ENCODE data around the gene SCAMP5. TPM values are rescaled to one million over a fixed set of nuclear protein-coding genes. Genes with fewer than 3 reads are reported as not detected.

Gene SCAMP5
- 0.20 and 3.4 TPM in 2 replicates for total RNA-seq (2014; rRNA removed; shearing (Covaris generic); ENCODE audit: low replicate concordance)

DNA sequence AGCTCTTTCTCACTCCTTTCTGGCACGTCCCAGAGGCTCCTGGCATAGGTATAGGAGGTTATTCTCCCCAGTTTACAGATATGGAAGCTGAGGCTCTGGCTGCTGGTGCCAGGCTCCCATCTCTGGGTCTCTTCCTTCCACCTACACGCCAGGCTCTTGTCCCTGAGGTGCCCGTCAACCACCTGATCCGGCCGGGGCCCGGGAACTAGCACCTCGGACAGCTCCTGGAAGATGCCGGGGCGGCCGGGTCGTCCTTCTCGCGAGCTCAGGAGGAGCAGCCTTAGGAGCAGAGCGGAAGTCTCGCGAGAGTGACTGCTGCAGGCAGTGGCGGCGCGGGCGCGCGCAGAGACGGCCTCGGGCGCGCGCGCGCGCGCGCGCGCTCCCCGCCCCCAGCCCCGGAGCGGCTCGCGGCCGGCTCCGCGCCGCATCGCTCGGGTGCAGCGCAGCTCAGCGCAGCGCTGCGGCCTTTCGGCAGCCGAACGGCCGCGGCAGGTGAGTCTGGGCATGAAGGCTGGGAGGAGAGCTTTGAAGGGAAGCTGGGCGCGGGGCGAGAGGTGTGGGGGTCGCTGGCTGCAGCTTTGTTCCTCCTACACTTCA, at the start of gene SCAMP5:
TSS of gene SCAMP5 (plus strand) at position 382 of the 597 bp plus-strand sequence. CDS start 16,277 bp downstream, outside the sequence.
- Histone ChIP-seq H3K4me3 (peak within 1 kb of the TSS; percentile 61), H3K36me3 (no peaks in the 10 kb centered on the region), H3K9me3 (no peaks in the 10 kb centered on the region), H3K27me3 (peaks cover 3% of the 10 kb centered on the region)
- DNase-seq, result peak; percentile 95

GRCh38 chr15:74950078-74950908, 45.1 kb upstream of the SCAMP5 start:
- H3K9me3 ChIP-seq, result no peaks in the 10 kb centered on the region
- peak; percentile 49 for DNase-seq
- H3K4me3 ChIP-seq, result no peak overlapping the region
- H3K27me3 ChIP-seq, result no peaks in the 10 kb centered on the region
- no peaks in the 10 kb centered on the region; the same call in 1 of the 2 replicates for H3K36me3 ChIP-seq

- Histone ChIP-seq H3K36me3 (no peaks in the 10 kb centered on the region; the same call in 1 of the 2 replicates), H3K4me3 (no peak overlapping the region), H3K9me3 (no peaks in the 10 kb centered on the region), H3K27me3 (no peaks in the 10 kb centered on the region)
- DNase-seq, result no peak
Measured at GRCh38 chr15:74951006-74951405, 44.4 kb upstream of the SCAMP5 start.

GRCh38 chr15:74954515-74954914, 40.8 kb upstream of the SCAMP5 start:
- peak; percentile 45 for DNase-seq
- no peaks in the 10 kb centered on the region for H3K27me3 ChIP-seq
- H3K4me3 ChIP-seq, result peak overlapping the region; percentile 53; the same call in 1 of the 2 replicates
- no peaks in the 10 kb centered on the region; the same call in 1 of the 2 replicates for H3K36me3 ChIP-seq
- H3K9me3 ChIP-seq, result no peaks in the 10 kb centered on the region

- DNase-seq, result no peak
- Histone ChIP-seq H3K4me3 (peak overlapping the region; percentile 53), H3K36me3 (no peaks in the 10 kb centered on the region; the same call in 1 of the 2 replicates), H3K27me3 (no peaks in the 10 kb centered on the region), H3K9me3 (no peaks in the 10 kb centered on the region)
Measured at GRCh38 chr15:74955017-74955416, 40.3 kb upstream of the SCAMP5 start.

GRCh38 chr15:74955796-74956647, 39.3 kb upstream of the SCAMP5 start:
- DNase-seq, result peak; percentile 81

GRCh38 chr15:74956648-74957475, 38.5 kb upstream of the SCAMP5 start, which contains the start of gene RPP25:
Gene RPP25 (minus strand): TSS chr15:74956772. CDS start chr15:74956583, 189 bp downstream.
- Histone ChIP-seq H3K9me3 (no peaks in the 10 kb centered on the region), H3K27me3 (no peaks in the 10 kb centered on the region), H3K4me3 (peak within 1 kb of the TSS; percentile 53), H3K36me3 (no peaks in the 10 kb centered on the region; the same call in 1 of the 2 replicates)
- peak; percentile 82 for DNase-seq

More at GRCh38 chr15:74955796-74956647, 39.3 kb upstream of the SCAMP5 start:
- Histone ChIP-seq H3K36me3 (no peaks in the 10 kb centered on the region; the same call in 1 of the 2 replicates), H3K4me3 (peak overlapping the region; percentile 53), H3K27me3 (no peaks in the 10 kb centered on the region), H3K9me3 (no peaks in the 10 kb centered on the region)

DNA sequence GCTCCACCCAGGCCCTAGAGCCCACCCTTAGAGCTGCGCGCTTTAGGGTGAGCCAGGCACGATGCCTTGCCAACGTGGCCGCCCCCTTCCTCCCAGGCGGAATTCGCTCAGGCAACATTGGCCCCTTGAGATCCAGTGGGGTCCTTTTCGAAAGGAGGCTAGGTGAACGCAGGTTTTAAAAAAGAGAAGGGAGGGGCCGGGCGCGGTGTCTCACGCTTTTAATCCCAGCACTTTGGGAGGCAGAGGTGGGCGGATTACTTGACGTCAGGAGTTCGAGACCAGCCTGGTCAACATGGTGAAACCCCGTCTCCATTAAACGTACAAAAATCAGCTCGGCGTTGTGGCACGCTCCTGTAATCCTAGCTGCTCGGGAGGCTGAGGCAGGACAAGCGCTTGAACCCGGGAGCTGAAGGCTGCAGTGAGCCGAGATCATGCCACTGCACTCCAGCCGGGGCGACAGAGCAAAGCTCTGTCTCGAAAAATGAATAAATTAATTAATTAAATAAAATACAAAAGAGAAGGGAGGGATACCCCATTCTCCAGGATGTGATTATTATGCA, 37.8 kb upstream of the SCAMP5 start:
- Histone ChIP-seq H3K27me3 (no peaks in the 10 kb centered on the region), H3K4me3 (peak overlapping the region; percentile 53), H3K36me3 (no peaks in the 10 kb centered on the region; the same call in 1 of the 2 replicates), H3K9me3 (no peaks in the 10 kb centered on the region)
- no peak for DNase-seq

GRCh38 chr15:74958320-74958907, 36.9 kb upstream of the SCAMP5 start:
- H3K9me3 ChIP-seq, result no peaks in the 10 kb centered on the region
- no peak overlapping the region for H3K4me3 ChIP-seq
- DNase-seq, result no peak
- no peaks in the 10 kb centered on the region for H3K27me3 ChIP-seq
- no peaks in the 10 kb centered on the region; the same call in 1 of the 2 replicates for H3K36me3 ChIP-seq

DNA sequence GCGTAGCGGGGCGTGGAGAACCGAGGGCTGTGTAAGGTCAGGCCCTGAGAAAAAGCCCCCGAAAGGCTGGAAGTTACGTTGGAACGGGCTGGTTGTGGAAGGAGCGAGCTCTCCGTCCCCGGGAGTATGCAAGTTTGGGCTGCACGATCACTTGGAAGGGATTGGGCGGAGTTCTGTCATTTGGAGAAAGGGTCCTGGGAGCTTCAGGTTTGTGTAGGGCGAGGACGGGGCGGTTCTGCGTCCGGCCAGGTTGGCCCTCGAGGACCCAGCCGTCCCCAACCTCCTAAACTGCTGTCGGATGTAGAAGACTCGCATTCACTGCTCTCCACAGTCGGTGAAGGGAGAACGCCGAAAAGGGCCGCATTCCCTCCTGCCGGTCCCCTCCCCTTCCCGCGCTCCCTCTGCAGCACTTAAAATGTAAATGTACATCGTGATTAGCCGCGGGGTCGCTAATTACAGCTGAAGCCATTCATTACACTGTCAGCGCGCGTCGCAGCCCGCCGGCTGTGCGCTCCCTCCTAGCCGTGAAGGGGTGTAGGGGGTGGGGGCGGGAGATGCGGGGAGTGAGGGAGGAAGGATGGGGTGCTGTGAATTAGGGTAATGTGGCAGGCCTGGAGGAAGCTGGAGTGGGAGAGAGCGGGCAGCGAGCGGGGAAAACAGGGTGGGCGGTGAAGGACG, 36.3 kb upstream of the SCAMP5 start:
- Histone ChIP-seq H3K9me3 (no peaks in the 10 kb centered on the region), H3K27me3 (no peaks in the 10 kb centered on the region), H3K36me3 (no peaks in the 10 kb centered on the region), H3K4me3 (no peak overlapping the region)
- no peak for DNase-seq

GRCh38 chr15:74959586-74959939, 35.8 kb upstream of the SCAMP5 start:
- no peaks in the 10 kb centered on the region for H3K9me3 ChIP-seq
- DNase-seq, result no peak
- no peak overlapping the region for H3K4me3 ChIP-seq
- no peaks in the 10 kb centered on the region for H3K27me3 ChIP-seq
- no peaks in the 10 kb centered on the region for H3K36me3 ChIP-seq

DNA sequence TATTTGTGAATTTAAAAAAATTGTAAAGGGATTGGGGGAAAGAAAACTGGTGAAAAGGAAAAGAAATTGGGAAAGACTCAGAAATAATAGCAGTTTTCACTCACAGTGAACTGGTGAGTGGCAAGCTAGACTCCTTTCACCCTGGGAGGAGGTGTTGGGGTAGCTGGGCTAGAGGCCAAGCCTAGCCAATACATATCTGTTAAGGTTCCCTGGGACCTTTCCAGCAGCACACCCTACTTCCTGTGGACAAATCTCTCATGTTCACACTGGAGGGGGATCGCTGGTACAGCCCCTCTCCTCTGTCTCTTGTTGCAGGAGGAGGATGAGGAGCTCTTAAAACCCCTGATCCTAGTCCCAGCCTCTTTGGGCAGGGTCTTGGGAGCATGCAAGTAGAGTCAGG, 35.1 kb upstream of the SCAMP5 start:
- H3K9me3 ChIP-seq, result no peaks in the 10 kb centered on the region
- H3K36me3 ChIP-seq, result no peaks in the 10 kb centered on the region
- H3K27me3 ChIP-seq, result no peaks in the 10 kb centered on the region
- no peak for DNase-seq
- H3K4me3 ChIP-seq, result no peak overlapping the region

GRCh38 chr15:74960995-74961588, 34.3 kb upstream of the SCAMP5 start:
- no peaks in the 10 kb centered on the region for H3K27me3 ChIP-seq
- no peaks in the 10 kb centered on the region for H3K36me3 ChIP-seq
- no peak overlapping the region for H3K4me3 ChIP-seq
- no peaks in the 10 kb centered on the region for H3K9me3 ChIP-seq
- DNase-seq, result peak; percentile 18

DNA sequence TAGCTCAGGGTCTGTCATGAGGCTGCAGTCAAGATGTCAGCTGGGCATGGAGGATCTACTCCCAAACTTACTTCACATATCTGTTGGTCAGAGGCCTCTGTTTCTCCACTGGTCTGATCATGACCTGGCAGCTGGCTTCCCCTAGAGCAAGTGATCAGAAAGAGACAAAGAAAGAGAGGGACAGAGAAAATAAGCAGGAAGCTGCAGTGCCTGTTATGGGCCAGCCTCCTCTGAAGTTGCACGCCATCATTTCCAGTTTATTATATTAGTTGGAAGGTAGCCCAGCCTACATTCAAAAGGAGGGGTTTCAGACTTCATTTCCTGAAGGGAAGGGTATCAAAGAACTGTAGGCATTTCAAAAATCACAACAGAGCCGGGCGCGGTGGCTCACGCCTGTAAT, 33.7 kb upstream of the SCAMP5 start:
- H3K4me3 ChIP-seq, result no peak overlapping the region
- H3K27me3 ChIP-seq, result no peaks in the 10 kb centered on the region
- no peaks in the 10 kb centered on the region for H3K9me3 ChIP-seq
- no peaks in the 10 kb centered on the region for H3K36me3 ChIP-seq
- no peak for DNase-seq

All from MG63 (cell line).